ENCODE results near the gene TMEM239.

- TF ChIP-seq POLR2A (IDR thresholded peaks at IDR 0.05; ENCODE audit: low read depth, low read length) (no peak), POLR2AphosphoS5 (IDR thresholded peaks at IDR 0.05; ENCODE audit: low read depth, low read length) (no peak)
These were observed 18.4 kb downstream of the TMEM239 start for GRCh38 chr20:2834401-2835110.
